OCI-LY1 (cell line): Measurements from ENCODE around the gene PACS2.

Experiments used
- EZH2 ChIP-seq: fragments of 200-600 bp; sonication (generic), shearing (Covaris generic); IDR thresholded peaks from 2 replicates; pipeline ENCODE4 v1.8.0; 2017; ENCODE audit warnings: borderline replicate concordance, mixed run types, mild to moderate bottlenecking, antibody characterized with exemption, low read length, moderate library complexity, mixed read lengths
- TF ChIP-seq, protein P1 (sequence below): fragments of 200-600 bp; sonication (generic), shearing (Covaris generic); IDR thresholded peaks from 2 replicates; pipeline ENCODE4 v1.5.1; 2017; ENCODE audit warnings: mild to moderate bottlenecking, antibody characterized with exemption, low read length, moderate library complexity, mixed read lengths

DNA sequence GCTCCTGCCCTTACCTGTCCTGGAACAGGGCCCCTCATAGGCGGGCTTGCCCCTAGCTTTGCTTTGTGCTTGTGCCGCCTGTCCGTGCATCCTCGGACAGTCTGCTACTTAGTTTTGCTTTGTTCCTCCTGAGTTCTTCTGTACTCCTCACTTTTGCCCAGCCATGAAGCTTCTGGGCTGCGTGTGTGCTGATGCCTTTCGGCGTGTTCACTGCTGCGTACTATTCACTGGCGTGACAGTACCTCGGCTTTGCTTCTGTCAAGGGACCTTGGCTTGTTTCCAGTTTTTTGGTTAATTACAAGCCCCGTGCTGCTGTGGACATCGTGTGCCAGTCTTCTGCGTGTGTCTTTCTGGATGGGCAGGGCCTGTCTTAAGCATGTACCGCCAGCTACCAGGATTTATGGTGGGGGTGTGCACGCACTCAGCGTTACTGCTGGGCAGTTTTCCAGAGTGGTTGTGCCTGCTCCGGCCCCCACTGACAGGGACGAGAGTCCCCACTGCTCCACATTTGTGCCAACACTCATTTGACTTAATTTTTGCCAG lies 2.5 kb downstream of the PACS2 start:
- TF ChIP-seq, protein P1, sequence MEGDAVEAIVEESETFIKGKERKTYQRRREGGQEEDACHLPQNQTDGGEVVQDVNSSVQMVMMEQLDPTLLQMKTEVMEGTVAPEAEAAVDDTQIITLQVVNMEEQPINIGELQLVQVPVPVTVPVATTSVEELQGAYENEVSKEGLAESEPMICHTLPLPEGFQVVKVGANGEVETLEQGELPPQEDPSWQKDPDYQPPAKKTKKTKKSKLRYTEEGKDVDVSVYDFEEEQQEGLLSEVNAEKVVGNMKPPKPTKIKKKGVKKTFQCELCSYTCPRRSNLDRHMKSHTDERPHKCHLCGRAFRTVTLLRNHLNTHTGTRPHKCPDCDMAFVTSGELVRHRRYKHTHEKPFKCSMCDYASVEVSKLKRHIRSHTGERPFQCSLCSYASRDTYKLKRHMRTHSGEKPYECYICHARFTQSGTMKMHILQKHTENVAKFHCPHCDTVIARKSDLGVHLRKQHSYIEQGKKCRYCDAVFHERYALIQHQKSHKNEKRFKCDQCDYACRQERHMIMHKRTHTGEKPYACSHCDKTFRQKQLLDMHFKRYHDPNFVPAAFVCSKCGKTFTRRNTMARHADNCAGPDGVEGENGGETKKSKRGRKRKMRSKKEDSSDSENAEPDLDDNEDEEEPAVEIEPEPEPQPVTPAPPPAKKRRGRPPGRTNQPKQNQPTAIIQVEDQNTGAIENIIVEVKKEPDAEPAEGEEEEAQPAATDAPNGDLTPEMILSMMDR: no peak
- TF ChIP-seq EZH2: no peak
